Measurements from ENCODE around the gene CEP192.
"Not testable (repeated sequence)": the region's sequence is repeated elsewhere in the genome, so short reads cannot be mapped to it uniquely, and the experiment has no call there.

Gene CEP192

DNA sequence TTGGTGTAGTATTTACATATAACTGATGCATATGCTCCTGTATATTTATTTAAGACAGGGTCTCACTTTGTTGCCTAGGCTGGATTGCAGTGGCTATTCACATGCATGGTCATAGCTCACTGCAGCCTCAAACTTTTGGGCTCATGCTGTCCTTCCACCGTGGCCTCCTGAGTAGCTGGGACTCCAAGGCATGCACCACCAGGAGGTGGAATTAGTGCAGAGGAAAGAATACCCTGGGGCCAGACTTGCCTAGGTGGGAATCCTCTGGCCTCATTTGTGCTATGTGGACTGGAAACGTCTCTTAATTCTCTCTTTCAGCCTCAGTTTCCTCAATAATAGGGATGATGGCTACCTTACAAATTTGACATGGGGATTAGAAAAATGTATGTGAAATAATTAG lies 2.3 kb downstream of the CEP192 start:
- DNase-seq (ENCODE audit: low spot score): no peak
- TF ChIP-seq, protein P1, sequence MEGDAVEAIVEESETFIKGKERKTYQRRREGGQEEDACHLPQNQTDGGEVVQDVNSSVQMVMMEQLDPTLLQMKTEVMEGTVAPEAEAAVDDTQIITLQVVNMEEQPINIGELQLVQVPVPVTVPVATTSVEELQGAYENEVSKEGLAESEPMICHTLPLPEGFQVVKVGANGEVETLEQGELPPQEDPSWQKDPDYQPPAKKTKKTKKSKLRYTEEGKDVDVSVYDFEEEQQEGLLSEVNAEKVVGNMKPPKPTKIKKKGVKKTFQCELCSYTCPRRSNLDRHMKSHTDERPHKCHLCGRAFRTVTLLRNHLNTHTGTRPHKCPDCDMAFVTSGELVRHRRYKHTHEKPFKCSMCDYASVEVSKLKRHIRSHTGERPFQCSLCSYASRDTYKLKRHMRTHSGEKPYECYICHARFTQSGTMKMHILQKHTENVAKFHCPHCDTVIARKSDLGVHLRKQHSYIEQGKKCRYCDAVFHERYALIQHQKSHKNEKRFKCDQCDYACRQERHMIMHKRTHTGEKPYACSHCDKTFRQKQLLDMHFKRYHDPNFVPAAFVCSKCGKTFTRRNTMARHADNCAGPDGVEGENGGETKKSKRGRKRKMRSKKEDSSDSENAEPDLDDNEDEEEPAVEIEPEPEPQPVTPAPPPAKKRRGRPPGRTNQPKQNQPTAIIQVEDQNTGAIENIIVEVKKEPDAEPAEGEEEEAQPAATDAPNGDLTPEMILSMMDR (IDR thresholded peaks at IDR 0.05; ENCODE audit: extremely low read depth, missing control alignments): no peak

GRCh38 chr18:12995424-12995823 lies 4.3 kb downstream of the CEP192 start:
- TF ChIP-seq, protein P1 (IDR thresholded peaks at IDR 0.05; ENCODE audit: extremely low read depth, missing control alignments): no peak
- DNase-seq (ENCODE audit: low spot score): no peak

GRCh38 chr18:12995952-12996477 lies 4.9 kb downstream of the CEP192 start:
- TF ChIP-seq, protein P1 (IDR thresholded peaks at IDR 0.05; ENCODE audit: extremely low read depth, missing control alignments): no peak
- peak; percentile 41 for DNase-seq (ENCODE audit: low spot score)

DNA sequence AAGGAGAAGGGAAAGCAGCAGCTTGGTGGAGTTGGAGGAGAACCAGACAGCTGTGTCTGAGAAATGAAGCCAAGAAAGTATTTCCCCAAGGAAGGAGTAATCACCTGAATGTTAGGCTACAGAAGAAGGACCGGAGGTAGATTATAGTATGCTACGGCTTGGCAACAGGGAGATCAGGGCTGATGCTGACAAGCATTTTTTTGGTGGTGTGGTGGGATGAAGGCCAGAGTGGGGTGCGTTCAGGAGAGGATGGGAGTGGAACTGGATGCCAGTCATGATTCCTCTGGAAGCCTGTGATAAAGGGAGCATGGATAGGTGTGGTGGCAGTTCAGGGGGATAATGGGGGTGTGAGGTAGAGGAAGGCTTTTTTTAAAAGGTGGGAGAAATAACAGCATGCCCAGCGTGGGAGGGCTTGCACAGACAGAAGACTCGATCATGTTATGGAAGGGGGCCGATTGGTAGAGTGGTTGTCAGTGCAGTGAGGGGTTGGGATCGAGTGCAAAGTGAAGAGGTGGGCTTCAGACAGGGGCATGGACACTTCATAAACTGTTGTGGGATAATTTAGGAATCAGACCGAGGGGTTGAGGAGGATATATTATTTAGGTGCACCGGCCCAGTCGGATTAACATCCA lies 5.6 kb downstream of the CEP192 start:
- TF ChIP-seq, protein P1 (IDR thresholded peaks at IDR 0.05; ENCODE audit: extremely low read depth, missing control alignments): no peak
- DNase-seq (ENCODE audit: low spot score): no peak

GRCh38 chr18:12997330-12997729 lies 6.2 kb downstream of the CEP192 start:
- not testable (repeated sequence) for DNase-seq (ENCODE audit: low spot score)

DNA sequence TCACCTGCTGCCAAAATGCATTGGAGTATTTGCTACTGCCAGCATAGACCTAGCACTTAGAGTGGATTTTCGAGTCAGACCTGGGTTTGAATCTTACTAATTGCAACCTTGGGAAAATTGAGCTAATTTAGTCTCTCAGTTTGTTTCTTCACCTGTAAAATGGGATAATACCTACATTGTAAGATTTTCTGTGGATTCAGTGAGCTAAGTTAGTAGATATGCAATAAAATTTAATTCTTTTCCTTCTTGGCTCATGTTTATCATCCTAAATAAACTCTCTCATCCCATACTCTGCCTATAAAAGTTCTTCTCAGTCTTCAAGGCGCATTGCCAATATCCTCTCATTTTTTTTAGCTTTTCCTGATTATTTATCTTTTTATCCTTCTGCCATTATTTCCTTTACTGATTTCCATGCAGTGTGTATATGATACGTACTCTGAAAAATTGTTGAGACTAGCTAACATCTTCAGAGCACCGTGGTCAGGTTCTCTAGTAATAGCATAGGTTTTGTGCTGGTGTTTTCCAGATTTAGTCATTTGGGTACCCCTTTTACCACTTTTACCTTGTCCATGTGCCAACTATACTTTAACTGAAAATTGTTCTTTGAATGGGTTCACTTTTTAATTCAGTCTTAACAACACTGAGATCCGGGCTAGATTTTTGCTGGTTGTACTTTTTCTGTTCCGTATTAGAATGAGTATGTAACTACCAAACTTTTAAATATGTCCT lies 7.3 kb downstream of the CEP192 start:
- TF ChIP-seq, protein P1 (IDR thresholded peaks at IDR 0.05; ENCODE audit: extremely low read depth, missing control alignments): no peak
- no peak for DNase-seq (ENCODE audit: low spot score)

DNA sequence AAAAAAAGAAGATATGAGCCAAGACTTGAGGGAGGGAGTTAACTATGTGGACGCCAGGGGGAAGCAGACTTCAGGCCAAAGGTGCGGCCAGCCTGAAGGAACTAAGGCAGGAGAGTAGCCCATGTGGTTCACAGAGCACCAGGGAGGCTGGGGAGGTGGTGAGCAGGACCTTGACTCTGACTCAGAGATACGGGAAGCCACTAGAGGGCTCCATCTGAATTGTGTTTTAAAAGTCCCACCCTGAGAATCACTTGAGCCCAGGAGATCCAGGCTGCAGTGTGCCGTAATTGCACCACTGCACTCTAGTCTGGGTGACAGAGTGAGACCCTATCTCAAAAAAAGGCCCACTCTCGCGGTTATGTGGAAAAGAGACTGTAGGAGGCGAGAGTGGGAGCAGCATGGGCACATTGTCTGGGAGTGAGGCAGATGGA lies 12.3 kb downstream of the CEP192 start:
- DNase-seq (ENCODE audit: low spot score): peak; percentile 33
- TF ChIP-seq, protein P1 (IDR thresholded peaks at IDR 0.05; ENCODE audit: extremely low read depth, missing control alignments): peak; percentile 24
